Endothelial cell (in vitro differentiated cells): ENCODE measurements around the gene UCP3. TPM values are rescaled to one million over a fixed set of nuclear protein-coding genes. Genes with fewer than 3 reads are reported as not detected.
A peak's percentile ranks its signal among the peaks of the same experiment; 100 is the strongest.

ENCODE experiments used
- DNase-seq: peaks from one replicate; pipeline ENCODE4 v3.0.0; 2021; ENCODE audit warnings: low spot score
- H3K27ac Mint-ChIP-seq: one replicate; pipeline ENCODE4 v1.8.0; 2021; ENCODE audit warnings: mixed read lengths, inconsistent platforms; ENCODE audit not compliant: unreplicated experiment
- H3K27me3 Mint-ChIP-seq: one replicate; pipeline ENCODE4 v1.8.0; 2021; ENCODE audit warnings: mild to moderate bottlenecking, moderate library complexity, mixed read lengths, inconsistent platforms; ENCODE audit not compliant: unreplicated experiment
- H3K36me3 Mint-ChIP-seq: one replicate; pipeline ENCODE4 v1.8.0; 2021; ENCODE audit warnings: mild to moderate bottlenecking, low read depth, mixed read lengths, inconsistent platforms; ENCODE audit not compliant: unreplicated experiment
- H3K4me1 Mint-ChIP-seq: one replicate; pipeline ENCODE4 v1.8.0; 2021; ENCODE audit warnings: mild to moderate bottlenecking, mixed read lengths, inconsistent platforms; ENCODE audit not compliant: unreplicated experiment
- H3K4me3 Mint-ChIP-seq: one replicate; pipeline ENCODE4 v1.8.0; 2021; ENCODE audit warnings: mild to moderate bottlenecking, mixed read lengths, inconsistent platforms; ENCODE audit not compliant: unreplicated experiment
- H3K9me3 Mint-ChIP-seq: one replicate; pipeline ENCODE4 v1.8.0; 2021; ENCODE audit warnings: mixed read lengths, inconsistent platforms; ENCODE audit not compliant: unreplicated experiment
- CTCF ChIP-seq: fragments of 200-600 bp; sonication (generic); IDR thresholded peaks from one replicate; pipeline ENCODE4 v1.5.0; 2021; ENCODE audit warnings: antibody characterized with exemption; ENCODE audit not compliant: unreplicated experiment
- total RNA-seq: library from RNA; stranded (reverse); fragmentation: NEBNext Ultra II Directional; extraction: Animal tissue kit (Norgen Biotek cat#: 25700); gene quantifications from one replicate; pipeline ENCODE4 v1.2.1, GENCODE V29; 2021; ENCODE audit not compliant: unreplicated experiment

UCP3 gene
- total RNA-seq, 1 donor from 2014 or later, result 1.6 TPM

GRCh38 chr11:73965076-73965763 lies 43.7 kb downstream of the UCP3 start:
- H3K9me3 Mint-ChIP-seq, result no peaks in the 10 kb centered on the region
- no peaks in the 10 kb centered on the region for H3K36me3 Mint-ChIP-seq
- no peaks in the 10 kb centered on the region for H3K4me1 Mint-ChIP-seq
- peaks cover 6% of the 10 kb centered on the region for H3K27me3 Mint-ChIP-seq
- TF ChIP-seq CTCF, result no peak
- no peak overlapping the region for H3K27ac Mint-ChIP-seq
- DNase-seq, result no peak
- no peak overlapping the region for H3K4me3 Mint-ChIP-seq

- H3K4me3 Mint-ChIP-seq, result no peak overlapping the region
- no peak for TF ChIP-seq CTCF
- DNase-seq, result no peak
- no peaks in the 10 kb centered on the region for H3K9me3 Mint-ChIP-seq
- peaks cover 5% of the 10 kb centered on the region for H3K27me3 Mint-ChIP-seq
- H3K36me3 Mint-ChIP-seq, result no peaks in the 10 kb centered on the region
- no peaks in the 10 kb centered on the region for H3K4me1 Mint-ChIP-seq
- H3K27ac Mint-ChIP-seq, result peak overlapping the region; percentile 67
Measured at GRCh38 chr11:73963861-73964260, 45.0 kb downstream of the UCP3 start.

GRCh38 chr11:73962101-73962705 lies 46.7 kb downstream of the UCP3 start:
- Mint-ChIP-seq H3K27me3 (peaks cover 5% of the 10 kb centered on the region), H3K4me1 (no peaks in the 10 kb centered on the region), H3K27ac (no peak overlapping the region), H3K4me3 (no peak overlapping the region), H3K9me3 (no peaks in the 10 kb centered on the region), H3K36me3 (no peaks in the 10 kb centered on the region)
- no peak for DNase-seq
- TF ChIP-seq CTCF, result no peak

GRCh38 chr11:73961321-73961720 lies 47.6 kb downstream of the UCP3 start:
- no peaks in the 10 kb centered on the region for H3K4me1 Mint-ChIP-seq
- no peak overlapping the region for H3K27ac Mint-ChIP-seq
- no peak for TF ChIP-seq CTCF
- no peak for DNase-seq
- peaks cover 8% of the 10 kb centered on the region for H3K27me3 Mint-ChIP-seq
- H3K36me3 Mint-ChIP-seq, result no peaks in the 10 kb centered on the region
- no peaks in the 10 kb centered on the region for H3K9me3 Mint-ChIP-seq
- H3K4me3 Mint-ChIP-seq, result no peak overlapping the region

GRCh38 chr11:73958521-73959141 lies 50.3 kb downstream of the UCP3 start:
- no peak for DNase-seq
- Mint-ChIP-seq H3K36me3 (no peaks in the 10 kb centered on the region), H3K4me3 (no peak overlapping the region), H3K27me3 (peaks cover 5% of the 10 kb centered on the region), H3K9me3 (no peaks in the 10 kb centered on the region), H3K27ac (no peak overlapping the region), H3K4me1 (peaks cover 3% of the 10 kb centered on the region)
- TF ChIP-seq CTCF, result no peak
